Measurements from ENCODE around the gene ASIC2. TPM values are rescaled to one million over a fixed set of nuclear protein-coding genes. Genes with fewer than 3 reads are reported as not detected.

Gene ASIC2
- polyA plus RNA-seq, 3 donors, result 2.7 to 3.8 (median 3.3) TPM

GRCh38 chr17:33290253-33290652 is 2.8 kb downstream of the ASIC2 start:
- no peak for DNase-seq (ENCODE audit: low read depth in 3 of 3, low spot score in 2 of 3)

GRCh38 chr17:33288954-33289353 is 4.1 kb downstream of the ASIC2 start:
- no peak for DNase-seq (ENCODE audit: low read depth in 3 of 3, low spot score in 2 of 3)

DNA sequence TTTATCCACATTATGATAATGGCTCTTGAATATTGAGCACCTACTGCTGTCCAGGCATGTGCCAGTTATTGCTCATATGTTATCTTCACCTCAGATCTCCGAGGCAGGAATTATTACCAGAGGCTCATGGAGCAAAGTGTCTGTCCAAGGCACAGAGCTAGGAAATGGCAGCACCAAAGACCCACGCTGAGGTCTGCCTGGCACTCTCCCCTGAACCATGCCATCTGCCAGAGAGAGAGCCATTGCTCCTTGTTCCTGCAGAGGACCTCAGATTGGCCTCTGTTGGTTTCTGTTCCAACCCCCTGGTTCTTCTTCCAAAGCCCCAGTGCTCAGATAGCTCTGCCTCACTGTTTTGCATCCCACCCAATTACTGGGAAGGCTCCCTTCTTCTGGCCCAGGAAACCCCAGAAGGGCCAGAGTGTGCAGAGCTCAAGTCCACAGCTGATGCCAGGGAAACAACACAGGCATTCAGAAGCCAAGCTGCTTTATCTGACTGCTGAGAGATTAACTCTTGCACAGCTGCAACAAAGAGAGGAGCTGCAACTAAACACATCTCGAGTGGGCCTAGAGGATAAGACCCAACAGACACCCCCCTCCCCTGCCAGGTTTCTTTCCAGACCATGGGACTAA is 5.9 kb downstream of the ASIC2 start:
- DNase-seq (ENCODE audit: low read depth in 3 of 3, low spot score in 2 of 3), result no peak

- no peak for DNase-seq (ENCODE audit: low read depth in 3 of 3, low spot score in 2 of 3)
These were observed 7.7 kb downstream of the ASIC2 start for GRCh38 chr17:33285413-33285812.

DNA sequence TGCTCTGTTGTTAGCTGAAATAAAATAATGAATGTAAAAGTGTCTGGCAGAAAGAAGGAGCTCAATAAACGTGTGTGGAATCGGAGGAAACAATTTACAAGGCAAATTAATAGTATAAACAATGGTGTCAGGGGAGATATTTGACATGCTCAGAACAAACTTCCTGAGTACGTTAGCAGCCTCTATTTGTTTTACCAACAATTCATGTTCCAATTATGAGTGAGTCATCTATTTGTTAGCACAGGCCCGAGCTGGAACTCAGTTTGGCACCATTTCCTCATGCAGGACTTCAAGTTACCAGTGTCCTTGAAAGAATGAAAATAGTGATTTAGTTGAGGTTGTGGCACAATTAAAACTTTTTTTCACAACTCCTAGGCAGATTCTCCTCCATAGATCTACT is 9.1 kb downstream of the ASIC2 start:
- no peak for DNase-seq (ENCODE audit: low read depth in 3 of 3, low spot score in 2 of 3)

- no peak for DNase-seq (ENCODE audit: low read depth in 3 of 3, low spot score in 2 of 3)
These were observed 12.7 kb downstream of the ASIC2 start for GRCh38 chr17:33280162-33280943.

- peak in 2 of 3 donors; percentile 63 to 72 for DNase-seq (ENCODE audit: low read depth in 3 of 3, low spot score in 2 of 3)
These were observed 15.5 kb downstream of the ASIC2 start for GRCh38 chr17:33277436-33278100.

DNA sequence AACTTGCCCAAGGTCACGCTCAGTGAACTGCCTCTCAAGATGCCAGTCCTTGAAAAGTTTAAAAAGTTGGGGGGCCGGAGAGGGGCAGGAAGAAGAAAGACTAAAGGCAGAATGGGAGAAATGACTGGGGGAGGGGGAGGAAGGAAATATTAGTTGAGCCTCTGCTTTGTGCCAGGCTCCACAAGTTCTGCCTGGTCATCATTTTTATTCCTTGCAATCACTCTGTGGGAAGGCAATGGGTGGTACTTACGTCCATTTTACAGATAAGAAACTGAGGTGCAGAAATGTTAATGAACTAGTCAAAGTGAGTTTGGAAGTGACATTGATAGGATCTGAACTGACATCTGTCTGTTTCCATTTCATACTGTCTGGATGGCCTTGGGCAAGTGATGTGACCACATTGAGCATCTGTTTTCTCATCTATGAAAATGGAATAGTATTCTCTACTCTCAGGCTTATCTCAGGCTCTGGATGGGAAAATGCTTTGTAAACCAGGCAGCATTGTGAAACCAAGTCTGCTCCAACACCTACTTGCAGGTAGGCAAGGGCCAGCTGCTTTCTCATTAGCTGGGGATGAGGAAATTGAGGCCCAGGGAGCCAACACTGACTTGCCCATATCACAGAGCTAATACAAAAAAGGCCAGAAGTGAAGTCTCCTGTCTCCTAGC is 19.2 kb downstream of the ASIC2 start:
- DNase-seq (ENCODE audit: low read depth in 3 of 3, low spot score in 2 of 3), result no peak

GRCh38 chr17:33273271-33273670 is 19.8 kb downstream of the ASIC2 start:
- DNase-seq (ENCODE audit: low read depth in 3 of 3, low spot score in 2 of 3), result no peak

DNA sequence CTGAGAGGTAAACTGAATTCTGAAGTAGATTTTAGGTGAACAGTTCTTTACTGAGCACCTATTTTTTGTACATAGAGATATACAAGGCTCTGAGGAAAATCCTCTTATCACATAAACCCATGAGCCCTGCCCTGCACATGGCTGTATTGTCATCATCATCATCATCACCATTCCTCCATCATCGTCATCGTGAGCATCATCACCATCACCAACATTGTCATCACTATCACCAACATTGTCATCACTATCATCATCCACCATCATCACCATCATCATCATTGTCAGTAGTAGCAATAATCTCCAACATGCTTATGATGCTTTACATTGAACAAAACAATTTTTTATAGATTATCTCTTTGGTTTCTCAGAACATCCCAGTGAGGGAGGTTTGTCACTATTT is 20.7 kb downstream of the ASIC2 start:
- no peak for DNase-seq (ENCODE audit: low read depth in 3 of 3, low spot score in 2 of 3)

- DNase-seq (ENCODE audit: low read depth in 3 of 3, low spot score in 2 of 3), result no peak
These were observed 23.6 kb downstream of the ASIC2 start for GRCh38 chr17:33269337-33270060.

DNA sequence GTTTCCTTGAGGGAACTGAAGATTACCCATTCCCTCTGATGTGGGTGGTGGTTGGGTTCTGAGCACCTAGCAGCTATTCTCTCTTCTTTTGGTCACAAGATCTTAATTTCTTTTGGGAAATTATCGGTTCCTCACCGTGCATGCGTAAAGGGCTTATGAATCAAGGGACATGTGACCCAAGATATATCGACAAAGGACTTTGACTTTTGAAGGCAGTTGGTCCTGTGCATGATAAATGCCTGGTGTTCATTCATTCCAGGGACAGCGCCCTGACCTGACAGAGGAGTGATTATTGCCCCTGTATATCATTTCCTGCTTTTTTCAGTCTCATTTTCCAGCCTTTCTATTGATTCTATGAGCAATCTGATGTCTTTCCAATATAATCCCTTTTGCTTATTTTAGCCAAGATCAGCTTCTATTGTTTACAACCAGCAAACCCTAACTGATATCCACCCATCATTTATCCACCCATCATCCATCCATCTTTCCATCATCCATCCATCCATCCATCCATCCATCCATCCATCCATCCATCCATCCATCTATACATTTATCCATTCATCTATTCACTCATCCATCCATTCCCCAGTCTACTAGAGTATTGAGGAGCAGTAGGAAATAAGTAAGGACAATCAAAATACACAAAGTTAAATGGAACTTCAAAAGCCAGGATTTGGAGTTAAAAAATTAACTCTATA is 25.1 kb downstream of the ASIC2 start:
- no peak for DNase-seq (ENCODE audit: low read depth in 3 of 3, low spot score in 2 of 3)

GRCh38 chr17:33267271-33267790 is 25.8 kb downstream of the ASIC2 start:
- DNase-seq (ENCODE audit: low read depth in 3 of 3, low spot score in 2 of 3), result no peak

- no peak for DNase-seq (ENCODE audit: low read depth in 3 of 3, low spot score in 2 of 3)
These were observed 26.5 kb downstream of the ASIC2 start for GRCh38 chr17:33266611-33267010.

- no peak for DNase-seq (ENCODE audit: low read depth in 3 of 3, low spot score in 2 of 3)
These were observed 27.0 kb downstream of the ASIC2 start for GRCh38 chr17:33266116-33266515.

GRCh38 chr17:33263396-33263795 is 29.7 kb downstream of the ASIC2 start:
- DNase-seq (ENCODE audit: low read depth in 3 of 3, low spot score in 2 of 3), result no peak

GRCh38 chr17:33262266-33263123 is 30.6 kb downstream of the ASIC2 start:
- DNase-seq (ENCODE audit: low read depth in 3 of 3, low spot score in 2 of 3), result peak in 1 of 3 donors; percentile 44

DNA sequence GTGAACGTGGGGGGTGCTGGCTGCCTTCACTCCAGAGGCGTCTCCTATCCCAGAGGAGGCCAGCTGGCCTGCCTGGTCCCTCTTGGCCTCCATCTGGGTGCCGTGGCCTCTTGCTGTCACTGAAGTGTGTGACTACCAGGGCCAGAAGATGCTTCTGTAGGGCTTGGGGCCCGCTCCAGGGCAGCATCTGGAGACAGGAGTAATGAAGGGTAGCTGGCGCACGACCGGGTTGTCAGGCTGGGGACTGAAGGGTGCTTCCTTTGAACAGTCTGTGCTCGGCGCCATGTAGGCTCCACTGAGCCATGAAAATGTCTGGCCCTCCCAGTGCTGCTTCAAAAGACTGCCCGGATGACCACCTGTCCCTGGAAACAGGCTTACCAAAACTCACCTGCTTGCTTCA is 31.3 kb downstream of the ASIC2 start:
- DNase-seq (ENCODE audit: low read depth in 3 of 3, low spot score in 2 of 3), result no peak

DNA sequence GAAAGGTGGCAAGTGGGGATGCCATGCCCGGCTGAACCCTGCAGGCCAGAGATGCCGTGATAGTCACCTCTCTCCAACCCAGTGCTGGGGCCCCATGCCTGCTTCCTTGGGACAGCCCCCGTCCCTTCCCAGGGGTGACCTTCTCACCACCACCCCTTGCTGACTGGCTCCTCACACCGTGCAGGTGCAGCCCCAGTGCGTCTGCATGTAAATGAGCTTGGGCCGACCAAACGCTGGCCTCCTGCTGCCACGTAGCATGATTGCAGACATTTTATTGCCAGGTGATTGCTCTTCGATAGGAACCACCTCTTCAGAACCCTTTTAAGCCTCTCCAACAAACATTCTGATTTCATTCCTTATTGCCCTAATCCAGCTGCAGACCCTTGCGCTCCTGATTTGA is 32.5 kb downstream of the ASIC2 start:
- no peak for DNase-seq (ENCODE audit: low read depth in 3 of 3, low spot score in 2 of 3)

Data from right renal cortex interstitium (tissue), 3 donors.